Fibroblast of lung (primary cell): ENCODE measurements around the gene CDPF1.

Source experiments
- EZH2 ChIP-seq: IDR thresholded peaks from 2 replicates; pipeline ENCODE4 v1.5.1; 2012; ENCODE audit warnings: low read length, control low read depth, mild to moderate bottlenecking; ENCODE audit errors: missing control alignments
- TF ChIP-seq, protein P1 (sequence below), 2 donors: IDR thresholded peaks in 1 of 2; conservative IDR thresholded peaks in 1 of 2; 1 replicate in 1 of 2; 2 replicates in 1 of 2; pipeline ENCODE4 v1.5.1; 2011 to 2012; ENCODE audit warnings: low read length in 2 of 2, control low read depth in 1 of 2, inconsistent platforms in 1 of 2, low read depth in 1 of 2, mild to moderate bottlenecking in 1 of 2

DNA sequence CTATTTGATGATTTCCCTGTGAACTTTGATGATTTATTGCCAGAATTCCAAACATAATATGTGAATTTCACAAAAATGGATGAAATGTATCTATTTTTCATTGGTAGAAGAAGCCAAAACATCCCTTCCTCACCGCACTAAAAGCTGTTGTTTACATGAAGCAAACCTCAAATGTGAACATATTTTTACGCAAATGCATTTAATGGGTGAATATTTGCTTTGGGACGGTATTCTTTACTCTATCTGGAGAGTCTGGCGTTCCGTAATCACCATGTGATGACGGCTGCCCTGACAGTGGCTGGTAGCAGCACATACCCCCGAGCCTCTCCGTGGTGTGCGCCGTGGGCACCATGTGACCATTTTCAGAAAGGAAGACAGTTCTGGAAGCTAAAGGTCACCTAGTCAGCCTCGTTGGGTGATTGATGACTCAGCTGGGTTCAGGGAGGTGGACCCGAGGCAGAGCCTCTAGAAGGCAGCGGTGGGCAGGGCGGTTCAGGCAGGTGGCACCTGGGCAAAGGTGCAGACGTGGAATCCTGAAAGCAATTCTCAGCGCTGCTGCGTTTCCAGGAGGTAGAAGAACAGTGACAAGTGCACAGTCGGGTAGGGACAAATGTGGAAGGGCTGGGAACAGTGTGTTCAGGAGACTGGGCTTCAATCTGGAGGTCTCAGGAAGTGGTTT, 54.5 kb downstream of the CDPF1 start:
- TF ChIP-seq, protein P1, sequence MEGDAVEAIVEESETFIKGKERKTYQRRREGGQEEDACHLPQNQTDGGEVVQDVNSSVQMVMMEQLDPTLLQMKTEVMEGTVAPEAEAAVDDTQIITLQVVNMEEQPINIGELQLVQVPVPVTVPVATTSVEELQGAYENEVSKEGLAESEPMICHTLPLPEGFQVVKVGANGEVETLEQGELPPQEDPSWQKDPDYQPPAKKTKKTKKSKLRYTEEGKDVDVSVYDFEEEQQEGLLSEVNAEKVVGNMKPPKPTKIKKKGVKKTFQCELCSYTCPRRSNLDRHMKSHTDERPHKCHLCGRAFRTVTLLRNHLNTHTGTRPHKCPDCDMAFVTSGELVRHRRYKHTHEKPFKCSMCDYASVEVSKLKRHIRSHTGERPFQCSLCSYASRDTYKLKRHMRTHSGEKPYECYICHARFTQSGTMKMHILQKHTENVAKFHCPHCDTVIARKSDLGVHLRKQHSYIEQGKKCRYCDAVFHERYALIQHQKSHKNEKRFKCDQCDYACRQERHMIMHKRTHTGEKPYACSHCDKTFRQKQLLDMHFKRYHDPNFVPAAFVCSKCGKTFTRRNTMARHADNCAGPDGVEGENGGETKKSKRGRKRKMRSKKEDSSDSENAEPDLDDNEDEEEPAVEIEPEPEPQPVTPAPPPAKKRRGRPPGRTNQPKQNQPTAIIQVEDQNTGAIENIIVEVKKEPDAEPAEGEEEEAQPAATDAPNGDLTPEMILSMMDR (conservative IDR thresholded peaks at IDR 0.05 in 1 of 2, IDR thresholded peaks at IDR 0.05 in 1 of 2; ENCODE audit: low read depth in 1 of 2, low read length in 2 of 2) = no peak
- TF ChIP-seq EZH2 = no peak
